HepG2 (cell line): Measurements from ENCODE around the gene PBX4. TPM values are rescaled to one million over a fixed set of nuclear protein-coding genes. Genes with fewer than 3 reads are reported as not detected.

Experiments used
- ATAC-seq: fragments of 200-7000 bp; cut with Tn5 transposase; 3 replicates; pipeline ENCODE4 v1.9.1; 2020; ENCODE audit warnings: mild to moderate bottlenecking, moderate library complexity
- BruUV-seq: library from RNA; stranded (reverse); fragments of 400-500 nt; replicated peaks from 2 replicates; lab custom pipeline; 2021; lab: Mats Ljungman, UMichigan
- CTCF ChIA-PET: fragments of 300-600 bp; formaldehyde crosslinking; extraction: SDS; loops from one replicate; lab custom pipeline; 2021; ENCODE audit warnings: low total read pairs, inconsistent platforms, low intra/inter-chr PET ratio; lab: Yijun Ruan, JAX
- POLR2A ChIA-PET: fragments of 350-600 bp; sonication (Branson Sonifier 250); formaldehyde crosslinking; loops from one replicate; lab custom pipeline; 2020; ENCODE audit warnings: antibody characterized with exemption, inconsistent platforms; lab: Yijun Ruan, JAX
- DNase-seq: peaks from one replicate; pipeline ENCODE4 v3.0.0-alpha.2; 2015; ENCODE audit warnings: low spot score
- FAIRE-seq: peaks from 3 replicates; lab custom pipeline; 2011; peaks lifted over from hg19 to GRCh38; lab: Jason Lieb, UNC
- H2AFZ ChIP-seq: one replicate; pipeline ENCODE4 v1.6.1; 2011; ENCODE audit warnings: low read length, inconsistent platforms
- H3K27ac ChIP-seq: fragments of 300-600 bp; 3 replicates; pipeline ENCODE4 v1.8.0; 2011; ENCODE audit warnings: mixed run types, mild to moderate bottlenecking, mixed read lengths, low read length, inconsistent platforms; ENCODE audit not compliant: insufficient read depth; ENCODE audit errors: extremely low read length
- H3K27me3 ChIP-seq, 2 experiments: fragments of 200-600 bp in 1 of 2; 2 replicates in 1 of 2; 3 replicates in 1 of 2; pipeline versions ENCODE4 v1.6.0 to v1.8.0; 2011; ENCODE audit warnings: low read length in 2 of 2, mild to moderate bottlenecking in 2 of 2, moderate library complexity in 2 of 2, inconsistent platforms in 1 of 2; ENCODE audit not compliant: insufficient read depth in 2 of 2, control insufficient read depth in 1 of 2
- H3K36me3 ChIP-seq, 2 experiments: fragments of 200-600 bp in 1 of 2; replicated peaks in 1 of 2; 2 replicates in 1 of 2; 3 replicates in 1 of 2; pipeline versions ENCODE4 v1.5.1 to v1.8.0; 2011; ENCODE audit warnings: low read length in 2 of 2, inconsistent platforms in 1 of 2; ENCODE audit not compliant: insufficient read depth in 2 of 2, control insufficient read depth in 1 of 2
- H3K4me1 ChIP-seq: 2 replicates; pipeline ENCODE4 v1.5.1; 2012; ENCODE audit warnings: low read length, inconsistent platforms; ENCODE audit not compliant: insufficient read depth
- H3K4me2 ChIP-seq: 2 replicates; pipeline ENCODE4 v1.6.0; 2011; ENCODE audit warnings: low read depth, low read length, inconsistent platforms
- H3K4me3 ChIP-seq, 3 experiments: fragments of 200-600 bp in 1 of 3; sonication (generic), shearing (Covaris generic) in 1 of 3; replicated peaks in 1 of 3; 2 replicates each; pipeline ENCODE4 v1.5.1; 2011 to 2016; ENCODE audit warnings: low read length in 3 of 3, inconsistent platforms in 2 of 3, low read depth in 2 of 3, mild to moderate bottlenecking in 2 of 3, control low read depth in 1 of 3, mixed read lengths in 1 of 3; ENCODE audit not compliant: insufficient read depth in 1 of 3
- H3K79me2 ChIP-seq: one replicate; pipeline ENCODE4 v1.6.1; 2011; ENCODE audit warnings: low read length, inconsistent platforms; ENCODE audit not compliant: insufficient read depth
- H3K9ac ChIP-seq: 2 replicates; pipeline ENCODE4 v1.6.0; 2011; ENCODE audit warnings: mild to moderate bottlenecking, low read depth, low read length, inconsistent platforms; ENCODE audit not compliant: insufficient read depth
- H3K9me3 ChIP-seq: 2 replicates; pipeline ENCODE4 v1.5.1; 2012; ENCODE audit warnings: mild to moderate bottlenecking, low read length
- H4K20me1 ChIP-seq: 2 replicates; pipeline ENCODE4 v1.6.0; 2011; ENCODE audit warnings: inconsistent platforms, mild to moderate bottlenecking, low read length, moderate library complexity; ENCODE audit not compliant: insufficient read depth
- HES4 ChIP-seq: sonication (generic); formaldehyde crosslinking; IDR thresholded peaks from 2 replicates; pipeline ENCODE4 v1.9.0; 2021; ENCODE audit warnings: mild to moderate bottlenecking, missing genetic modification reagents, borderline replicate concordance
- HNRNPK ChIP-seq: fragments of 200-400 bp; formaldehyde crosslinking; IDR thresholded peaks from 2 replicates; pipeline ENCODE4 v1.6.1; 2018; ENCODE audit warnings: low read length, low read depth, moderate library complexity, mild to moderate bottlenecking; ENCODE audit not compliant: poor library complexity, severe bottlenecking
- SMARCE1 ChIP-seq: fragments of 450-650 bp; IDR thresholded peaks from 2 replicates; pipeline ENCODE4 v1.6.1; 2017; ENCODE audit warnings: borderline replicate concordance
- ZNF33B ChIP-seq: sonication (generic); formaldehyde crosslinking; IDR thresholded peaks from 2 replicates; pipeline ENCODE4 v1.5.1; 2020; ENCODE audit warnings: mild to moderate bottlenecking, missing genetic modification reagents
- ZNF609 ChIP-seq: sonication (generic); formaldehyde crosslinking; IDR thresholded peaks from 2 replicates; pipeline ENCODE4 v1.4.0; 2020; ENCODE audit warnings: mild to moderate bottlenecking, missing genetic modification reagents, borderline replicate concordance
- ZSCAN29 ChIP-seq: sonication (generic); formaldehyde crosslinking; conservative IDR thresholded peaks from 2 replicates; pipeline ENCODE4 v1.4.0; 2020; ENCODE audit warnings: mild to moderate bottlenecking, missing genetic modification reagents
- WGBS: methylation state at CpG from one replicate; pipeline ENCODE4 v1.1.6; 2017; ENCODE audit warnings: low lambda C conversion rate; 5-methylcytosine and 5-hydroxymethylcytosine counted together
- in situ Hi-C: cut with HindIII; loops from 2 replicates; pipeline ENCODE4 v1.10.0; 2017; ENCODE audit warnings: low pct_unique_long_range_greater_than_20kb; ENCODE audit not compliant: extremely low pct_ligation_motif_present
- intact Hi-C: fragments of 100-400 bp; cut with micrococcal nuclease; formaldehyde crosslinking; loops from one replicate; pipeline ENCODE4 v1.10.0; 2022; ENCODE audit not compliant: unreplicated experiment
- polyA plus RNA-seq, 8 experiments: library from polyadenylated mRNA; depleted of rRNA in 3 of 8; stranded (reverse) in 7 of 8; unstranded in 1 of 8; fragments of >200 nt; fragmentation: Illumina TruSeq in 4 of 8; extraction: Trizol in 4 of 8; gene quantifications; 2 replicates each; pipeline versions ENCODE4 v1.2.1 to v1.2.3, GENCODE V29; 2011 to 2016; ENCODE audit warnings: low read depth in 4 of 8, missing spikeins in 1 of 8, mixed read lengths in 1 of 8; ENCODE audit not compliant: insufficient read depth in 1 of 8
- total RNA-seq, 5 experiments: library from RNA; depleted of rRNA; stranded (reverse); fragments of >200 nt; fragmentation: Illumina TruSeq; extraction: Trizol; gene quantifications; 2 replicates each; pipeline ENCODE4 v1.2.3, GENCODE V29; 2016; ENCODE audit warnings: low read depth in 1 of 5
- TF ChIP-seq, protein P1 (sequence below): sonication (generic); formaldehyde crosslinking; IDR thresholded peaks from 2 replicates; pipeline ENCODE4 v1.9.0; 2021; ENCODE audit warnings: missing genetic modification reagents, borderline replicate concordance
- TF ChIP-seq, protein P2 (sequence below): sonication (generic); formaldehyde crosslinking; IDR thresholded peaks from 2 replicates; pipeline ENCODE4 v1.5.0; 2020; ENCODE audit warnings: missing genetic modification reagents

PBX4 gene
- total and polyA plus RNA-seq, 2 of the 13 experiments (the other 11 are each of a cell fraction or from before 2014, with no cell fraction given): not detected

GRCh38 chr19:19628501-19629134, 10.1 kb upstream of the PBX4 start (continued):
- TF ChIP-seq, protein P1, sequence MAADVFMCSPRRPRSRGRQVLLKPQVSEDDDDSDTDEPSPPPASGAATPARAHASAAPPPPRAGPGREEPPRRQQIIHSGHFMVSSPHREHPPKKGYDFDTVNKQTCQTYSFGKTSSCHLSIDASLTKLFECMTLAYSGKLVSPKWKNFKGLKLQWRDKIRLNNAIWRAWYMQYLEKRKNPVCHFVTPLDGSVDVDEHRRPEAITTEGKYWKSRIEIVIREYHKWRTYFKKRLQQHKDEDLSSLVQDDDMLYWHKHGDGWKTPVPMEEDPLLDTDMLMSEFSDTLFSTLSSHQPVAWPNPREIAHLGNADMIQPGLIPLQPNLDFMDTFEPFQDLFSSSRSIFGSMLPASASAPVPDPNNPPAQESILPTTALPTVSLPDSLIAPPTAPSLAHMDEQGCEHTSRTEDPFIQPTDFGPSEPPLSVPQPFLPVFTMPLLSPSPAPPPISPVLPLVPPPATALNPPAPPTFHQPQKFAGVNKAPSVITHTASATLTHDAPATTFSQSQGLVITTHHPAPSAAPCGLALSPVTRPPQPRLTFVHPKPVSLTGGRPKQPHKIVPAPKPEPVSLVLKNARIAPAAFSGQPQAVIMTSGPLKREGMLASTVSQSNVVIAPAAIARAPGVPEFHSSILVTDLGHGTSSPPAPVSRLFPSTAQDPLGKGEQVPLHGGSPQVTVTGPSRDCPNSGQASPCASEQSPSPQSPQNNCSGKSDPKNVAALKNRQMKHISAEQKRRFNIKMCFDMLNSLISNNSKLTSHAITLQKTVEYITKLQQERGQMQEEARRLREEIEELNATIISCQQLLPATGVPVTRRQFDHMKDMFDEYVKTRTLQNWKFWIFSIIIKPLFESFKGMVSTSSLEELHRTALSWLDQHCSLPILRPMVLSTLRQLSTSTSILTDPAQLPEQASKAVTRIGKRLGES (CRISPR knock-in tag): no peak
- no peak for TF ChIP-seq HNRNPK
- TF ChIP-seq SMARCE1: no peak
- TF ChIP-seq, protein P2, sequence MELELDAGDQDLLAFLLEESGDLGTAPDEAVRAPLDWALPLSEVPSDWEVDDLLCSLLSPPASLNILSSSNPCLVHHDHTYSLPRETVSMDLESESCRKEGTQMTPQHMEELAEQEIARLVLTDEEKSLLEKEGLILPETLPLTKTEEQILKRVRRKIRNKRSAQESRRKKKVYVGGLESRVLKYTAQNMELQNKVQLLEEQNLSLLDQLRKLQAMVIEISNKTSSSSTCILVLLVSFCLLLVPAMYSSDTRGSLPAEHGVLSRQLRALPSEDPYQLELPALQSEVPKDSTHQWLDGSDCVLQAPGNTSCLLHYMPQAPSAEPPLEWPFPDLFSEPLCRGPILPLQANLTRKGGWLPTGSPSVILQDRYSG (CRISPR knock-in tag): no peak

DNA sequence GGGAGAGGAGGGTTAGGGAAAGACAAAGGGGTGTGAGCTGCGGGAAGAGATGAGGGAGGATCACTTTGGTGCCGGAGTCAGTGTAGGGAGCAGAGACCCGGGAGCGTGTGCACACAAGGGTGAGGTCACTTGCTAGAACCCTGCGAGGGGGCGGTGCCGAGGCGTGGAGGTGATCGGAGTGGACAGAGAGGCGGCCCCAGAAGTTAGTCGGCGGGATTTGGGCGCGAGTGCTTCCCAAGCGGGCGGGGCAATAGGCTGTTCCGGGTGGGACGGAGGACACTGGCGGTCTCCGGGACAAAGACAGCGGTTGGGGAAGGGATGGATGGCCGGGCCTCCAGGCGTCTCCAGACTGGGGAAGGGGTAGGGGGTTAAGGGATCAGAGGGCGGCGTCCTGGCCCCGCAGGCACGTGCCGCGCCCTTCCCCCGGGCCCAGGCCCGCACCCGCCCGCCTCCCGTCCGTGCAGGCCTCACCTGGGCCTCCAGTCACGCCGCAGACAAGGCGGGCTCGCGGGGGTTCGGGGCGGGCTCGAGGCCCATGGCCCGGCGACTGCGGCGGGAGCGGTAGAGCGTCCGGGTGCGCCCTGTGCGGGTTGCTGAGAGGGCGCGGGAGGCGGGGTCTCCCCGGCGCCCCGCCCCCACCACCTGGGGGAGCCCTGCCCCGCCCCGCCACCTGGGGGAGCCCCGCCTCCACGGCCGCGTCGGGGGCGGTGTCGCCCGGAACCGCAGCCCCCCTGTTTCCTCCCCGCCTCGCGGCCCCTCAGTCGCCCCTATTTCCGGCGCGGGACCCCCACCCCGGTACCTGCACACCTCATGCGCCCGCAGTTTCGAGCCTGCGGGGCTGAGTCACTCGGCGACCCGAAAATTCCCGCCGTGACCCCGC, 9.4 kb upstream of the PBX4 start, which contains the start of gene LPAR2:
Gene LPAR2, minus strand, starts transcription at position 600 of the 880 bp plus-strand sequence. CDS start 945 bp downstream, outside the sequence.
- FAIRE-seq (no peak), ATAC-seq (no peak; the same call in 2 of the 3 replicates), DNase-seq (no peak)
- BruUV-seq: no TSS peak
- intact Hi-C loops (no loop called here), in situ Hi-C loops (no loop called here)
- Histone ChIP-seq H4K20me1 (no peaks in the 10 kb centered on the region), H3K4me3 (no peak within 1 kb of the TSS), H3K27ac (no peak within 1 kb of the TSS), H3K36me3 (no peaks in the 10 kb centered on the region), H3K9ac (no peak within 1 kb of the TSS), H2AFZ (no peak within 1 kb of the TSS), H3K4me1 (no peaks in the 10 kb centered on the region), H3K79me2 (no peaks in the 10 kb centered on the region), H3K9me3 (no peaks in the 10 kb centered on the region), H3K4me2 (no peak within 1 kb of the TSS), H3K27me3 (no peaks in the 10 kb centered on the region)
- ChIA-PET CTCF (no interaction called here), POLR2A (no interaction called here)
- TF ChIP-seq ZNF609 (CRISPR knock-in tag): no peak
- TF ChIP-seq ZSCAN29 (CRISPR knock-in tag): no peak
- TF ChIP-seq HES4: no peak
- no peak for TF ChIP-seq ZNF33B (CRISPR knock-in tag)
- 79% methylated on average over 55 of the region's 87 CpGs for WGBS
